Stimulated activated effector memory CD8-positive, alpha-beta T cell treated with anti-CD3 and anti-CD28 coated beads, Interleukin-12 subunit alpha, Interleukin-12 subunit beta, amount 100 ng/mL, for 72 hours (primary cell): ENCODE data around the gene ASAH2B.
"Not testable (repeated sequence)": the region's sequence is repeated elsewhere in the genome, so short reads cannot be mapped to it uniquely, and the experiment has no call there.

Experiments
- ATAC-seq: fragments of 150-1000 bp; cut with Tn5 transposase; 2 replicates; pipeline ENCODE4 v1.10.0; 2021
- DNase-seq, 2 donors: peaks; one replicate each; pipeline ENCODE4 v3.0.0; 2021 to 2022; ENCODE audit warnings: low spot score in 2 of 2
- H3K27ac Mint-ChIP-seq: one replicate; pipeline ENCODE4 v1.8.0; 2022; ENCODE audit warnings: mild to moderate bottlenecking, mixed read lengths
- H3K36me3 Mint-ChIP-seq: one replicate; pipeline ENCODE4 v1.8.0; 2022; ENCODE audit warnings: mild to moderate bottlenecking, mixed read lengths
- H3K4me1 Mint-ChIP-seq: one replicate; pipeline ENCODE4 v1.8.0; 2022; ENCODE audit warnings: mixed read lengths
- H3K4me3 Mint-ChIP-seq: one replicate; pipeline ENCODE4 v1.8.0; 2022; ENCODE audit warnings: mild to moderate bottlenecking, mixed read lengths
- H3K9me3 Mint-ChIP-seq: one replicate; pipeline ENCODE4 v1.8.0; 2022; ENCODE audit warnings: mixed read lengths

ASAH2B gene

DNA sequence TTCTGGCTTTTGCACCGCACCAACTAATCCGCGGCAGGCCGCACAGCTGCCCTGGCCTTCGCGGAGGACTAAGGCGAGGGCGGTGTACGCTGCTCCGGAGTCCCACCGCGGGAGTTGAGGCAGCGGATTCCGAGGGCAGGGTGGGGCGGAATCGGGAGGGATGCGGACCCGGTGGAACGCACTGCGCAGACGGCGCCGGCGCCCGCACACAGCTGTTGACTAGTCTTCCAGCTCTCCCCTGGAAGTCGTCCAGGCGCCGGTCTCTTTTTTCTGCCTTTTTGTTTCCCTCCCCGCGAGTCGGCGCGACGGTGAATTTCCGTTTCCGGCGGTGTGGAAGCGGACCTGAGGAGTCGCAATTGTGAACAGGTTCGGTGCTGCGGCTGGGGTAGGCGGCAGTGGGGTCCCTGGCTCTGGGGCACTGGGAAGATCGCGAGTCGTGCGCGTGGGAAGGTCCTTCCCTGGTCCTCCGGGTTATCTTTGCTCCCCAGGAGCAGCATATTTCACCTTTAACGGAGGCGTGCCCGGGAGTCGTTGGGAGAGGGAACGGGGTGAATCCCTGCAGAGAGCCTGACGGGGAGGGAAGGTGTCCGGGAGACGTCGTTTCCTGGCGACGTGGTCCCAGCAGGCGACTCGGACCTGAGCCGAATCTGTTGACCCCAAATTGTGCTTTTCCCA is at the start of gene ASAH2B:
ASAH2B (plus strand) TSS at position 319 of the 675 bp plus-strand sequence. CDS start 5,195 bp downstream, outside the sequence.
- peak within 1 kb of the TSS; percentile 97 for H3K27ac Mint-ChIP-seq

DNA sequence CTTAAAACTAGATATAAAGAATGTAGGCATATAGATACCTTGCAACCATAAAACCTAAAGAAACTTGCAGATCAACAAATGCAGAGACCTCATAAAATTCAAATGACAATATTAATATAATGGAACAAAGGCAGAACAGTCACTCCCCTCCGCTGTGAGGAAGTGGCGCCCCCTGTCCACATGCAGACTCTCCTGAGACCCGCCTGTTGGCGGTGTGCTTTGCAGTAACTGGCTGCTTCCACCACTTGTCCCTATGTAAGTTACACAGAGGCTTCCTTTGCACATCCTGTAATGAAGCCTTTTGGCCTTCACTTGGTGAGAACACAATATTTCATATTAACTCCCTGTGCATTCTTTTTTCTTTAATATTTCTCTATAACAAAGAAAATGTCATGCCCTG is 41.9 kb upstream of the ASAH2B start:
- not testable (repeated sequence) for H3K27ac Mint-ChIP-seq, H3K4me3 Mint-ChIP-seq, H3K36me3 Mint-ChIP-seq, H3K9me3 Mint-ChIP-seq, H3K4me1 Mint-ChIP-seq, ATAC-seq
- DNase-seq, result peak in 1 of 2 donors; percentile 38

More for the DNA sequence above, at the start of gene ASAH2B:
- peaks cover 9% of the 10 kb centered on the region for H3K36me3 Mint-ChIP-seq
- peak within 1 kb of the TSS; percentile 96 for H3K4me3 Mint-ChIP-seq
- ATAC-seq (peak; percentile 86), DNase-seq (peak; percentile 54 to 87)
- H3K4me1 Mint-ChIP-seq, result peaks cover 24% of the 10 kb centered on the region
- no peaks in the 10 kb centered on the region for H3K9me3 Mint-ChIP-seq

DNA sequence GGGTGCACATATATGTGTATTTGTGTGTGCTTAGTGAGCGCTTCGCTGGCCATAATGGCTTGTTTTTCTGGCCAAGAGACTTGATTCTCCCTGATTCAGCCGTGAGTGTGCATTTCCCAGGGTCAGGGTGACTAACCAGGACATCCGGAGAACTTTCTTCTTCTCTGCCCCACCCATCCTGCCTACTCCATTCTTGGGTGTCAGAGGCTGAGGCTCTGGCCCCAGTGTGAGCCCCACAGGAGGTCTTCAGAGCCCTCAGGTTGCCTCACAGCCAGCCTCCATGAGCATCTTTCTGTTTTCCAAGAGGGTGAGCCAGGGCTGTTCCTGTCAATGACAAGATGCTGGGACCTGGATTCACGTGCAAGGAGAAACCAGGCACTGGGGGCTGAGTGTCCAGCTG is 37.8 kb upstream of the ASAH2B start:
- not testable (repeated sequence) for DNase-seq, H3K9me3 Mint-ChIP-seq, H3K4me1 Mint-ChIP-seq, H3K27ac Mint-ChIP-seq, H3K36me3 Mint-ChIP-seq, H3K4me3 Mint-ChIP-seq
- ATAC-seq, result peak; percentile 36

DNA sequence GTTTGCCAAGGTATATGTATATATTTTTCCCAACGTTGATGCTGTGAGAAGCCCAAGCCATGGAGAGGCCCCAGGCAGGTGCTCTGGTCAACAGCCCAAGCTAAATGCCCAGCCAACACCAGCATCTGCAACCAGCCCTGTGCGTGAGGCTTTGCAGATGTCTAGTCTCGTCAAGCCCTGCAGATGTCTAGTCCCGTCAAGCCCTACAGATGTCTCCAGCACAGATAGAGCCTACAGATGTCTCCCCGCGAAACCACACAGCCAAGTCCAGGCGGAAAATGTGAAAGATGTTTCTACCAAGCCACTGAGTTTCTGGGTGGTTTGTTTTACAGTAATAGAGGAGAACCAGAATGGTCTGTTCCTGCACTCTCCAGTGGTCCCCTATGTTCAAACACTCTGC is 36.7 kb upstream of the ASAH2B start:
- not testable (repeated sequence) for H3K4me3 Mint-ChIP-seq, H3K36me3 Mint-ChIP-seq, H3K4me1 Mint-ChIP-seq, H3K27ac Mint-ChIP-seq, H3K9me3 Mint-ChIP-seq, ATAC-seq, DNase-seq

DNA sequence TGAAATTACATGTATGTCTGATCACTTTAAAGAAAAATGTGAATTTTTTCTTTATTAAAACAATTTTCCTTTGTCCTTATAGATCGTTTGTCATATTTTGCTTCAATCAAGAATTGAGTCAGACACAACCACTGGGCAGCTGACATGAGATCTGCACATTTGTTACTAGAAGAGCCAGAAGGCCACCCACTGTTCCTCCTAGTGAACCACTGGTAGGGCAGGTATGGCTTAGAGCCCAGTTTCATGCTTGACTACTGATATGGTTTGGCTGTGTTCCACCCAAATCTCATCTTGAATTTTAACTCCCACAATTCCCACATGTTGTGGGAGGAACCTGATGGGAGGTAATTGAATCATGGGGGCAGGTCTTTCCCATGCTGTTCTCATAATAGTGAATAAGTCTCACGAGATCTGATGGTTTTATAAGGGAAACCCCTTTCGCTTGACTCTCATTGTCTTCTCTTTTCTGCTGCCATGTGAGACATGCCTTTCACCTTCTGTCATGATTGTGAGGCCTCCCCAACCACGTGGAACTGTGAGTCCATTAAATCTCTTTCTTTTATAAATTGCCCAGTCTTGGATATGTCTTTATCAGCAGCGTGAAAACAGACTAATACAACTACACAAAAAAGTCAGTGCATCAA is 35.2 kb upstream of the ASAH2B start:
- H3K27ac Mint-ChIP-seq, DNase-seq, H3K36me3 Mint-ChIP-seq, H3K4me3 Mint-ChIP-seq, H3K4me1 Mint-ChIP-seq, H3K9me3 Mint-ChIP-seq: not testable (repeated sequence)
- peak; percentile 40 for ATAC-seq

DNA sequence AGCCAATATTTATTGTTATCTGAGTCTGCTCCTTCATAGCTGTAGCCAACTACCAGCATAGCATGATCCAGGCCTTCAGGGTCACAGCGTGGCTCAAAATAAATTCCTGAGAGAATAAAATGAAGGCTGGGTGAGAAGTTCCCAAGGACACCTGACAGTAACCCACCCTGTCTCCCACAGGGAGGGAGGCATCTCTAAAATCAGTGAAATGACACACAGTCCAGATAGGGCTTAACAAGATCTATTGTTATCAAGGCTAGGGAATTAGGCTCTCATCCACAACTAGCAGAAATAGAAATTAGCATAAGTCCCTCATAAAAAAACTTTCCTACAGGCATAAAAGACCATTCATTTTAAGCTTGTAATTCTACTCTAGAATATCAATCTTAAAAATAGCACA is 33.7 kb upstream of the ASAH2B start:
- H3K4me3 Mint-ChIP-seq, DNase-seq, H3K27ac Mint-ChIP-seq, ATAC-seq, H3K36me3 Mint-ChIP-seq, H3K4me1 Mint-ChIP-seq, H3K9me3 Mint-ChIP-seq: not testable (repeated sequence)

DNA sequence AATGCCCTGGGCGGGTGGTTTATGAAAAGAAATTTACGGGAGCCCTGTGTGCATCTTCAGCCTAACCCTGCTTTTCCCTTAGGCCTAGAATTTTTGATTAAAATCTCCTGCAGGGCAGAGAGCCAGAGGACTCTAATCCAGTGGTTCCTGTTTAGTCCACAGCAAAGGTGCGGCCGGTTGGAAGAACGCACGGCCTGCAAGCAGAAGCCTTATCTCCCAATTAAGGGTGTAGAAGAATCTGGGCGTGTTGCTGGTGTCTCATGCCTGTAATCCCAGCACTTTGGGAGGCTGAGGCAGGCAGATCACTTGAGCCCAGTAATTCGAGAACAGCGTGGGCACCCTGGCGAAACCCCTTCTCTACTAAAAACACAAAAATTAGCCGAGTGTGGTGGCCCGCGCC is 29.5 kb upstream of the ASAH2B start:
- ATAC-seq, H3K27ac Mint-ChIP-seq, H3K36me3 Mint-ChIP-seq, H3K9me3 Mint-ChIP-seq, H3K4me1 Mint-ChIP-seq, DNase-seq, H3K4me3 Mint-ChIP-seq: not testable (repeated sequence)

DNA sequence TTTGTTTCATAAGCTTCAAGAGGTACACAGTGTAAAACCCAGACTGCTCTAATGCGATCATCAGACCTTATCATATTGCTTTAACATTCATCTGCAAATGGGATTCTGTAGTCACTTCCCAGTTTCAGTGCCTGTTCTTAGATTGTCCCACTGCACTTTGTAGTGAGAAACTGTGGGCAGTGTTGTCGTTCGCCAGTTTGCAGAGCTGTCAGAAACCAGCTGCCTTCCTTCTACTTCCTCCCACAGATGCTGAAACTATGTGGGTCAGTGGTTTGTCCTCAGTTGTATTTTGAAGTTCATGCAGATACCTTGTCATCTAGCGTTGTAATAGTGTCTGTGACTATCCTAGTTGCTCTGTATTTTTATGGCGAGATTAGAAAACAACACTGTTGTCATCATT is 15.9 kb upstream of the ASAH2B start:
- peak; percentile 92 for ATAC-seq
- DNase-seq, H3K9me3 Mint-ChIP-seq, H3K27ac Mint-ChIP-seq, H3K4me1 Mint-ChIP-seq, H3K4me3 Mint-ChIP-seq, H3K36me3 Mint-ChIP-seq: not testable (repeated sequence)

DNA sequence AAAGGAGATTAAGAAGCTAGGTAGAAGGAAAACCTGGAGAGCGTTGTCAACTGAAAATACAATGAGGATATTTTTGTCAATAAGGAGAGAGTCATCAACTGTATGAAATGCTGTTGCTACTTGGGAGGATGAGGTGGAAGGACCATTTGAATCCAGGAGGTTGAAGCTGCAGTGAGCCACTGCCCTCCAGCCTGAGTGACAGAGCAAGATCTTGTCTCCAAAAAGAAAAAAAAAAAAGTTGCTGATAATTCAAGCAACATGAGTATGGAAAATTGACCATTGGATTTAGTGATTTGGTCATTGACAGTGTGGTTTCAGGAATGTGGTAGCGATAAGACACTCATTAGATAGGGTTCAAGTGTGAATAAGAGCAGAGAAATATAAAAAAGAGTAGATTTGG is 11.6 kb upstream of the ASAH2B start:
- not testable (repeated sequence) for H3K9me3 Mint-ChIP-seq, DNase-seq, H3K27ac Mint-ChIP-seq, H3K4me3 Mint-ChIP-seq, H3K36me3 Mint-ChIP-seq, H3K4me1 Mint-ChIP-seq, ATAC-seq

DNA sequence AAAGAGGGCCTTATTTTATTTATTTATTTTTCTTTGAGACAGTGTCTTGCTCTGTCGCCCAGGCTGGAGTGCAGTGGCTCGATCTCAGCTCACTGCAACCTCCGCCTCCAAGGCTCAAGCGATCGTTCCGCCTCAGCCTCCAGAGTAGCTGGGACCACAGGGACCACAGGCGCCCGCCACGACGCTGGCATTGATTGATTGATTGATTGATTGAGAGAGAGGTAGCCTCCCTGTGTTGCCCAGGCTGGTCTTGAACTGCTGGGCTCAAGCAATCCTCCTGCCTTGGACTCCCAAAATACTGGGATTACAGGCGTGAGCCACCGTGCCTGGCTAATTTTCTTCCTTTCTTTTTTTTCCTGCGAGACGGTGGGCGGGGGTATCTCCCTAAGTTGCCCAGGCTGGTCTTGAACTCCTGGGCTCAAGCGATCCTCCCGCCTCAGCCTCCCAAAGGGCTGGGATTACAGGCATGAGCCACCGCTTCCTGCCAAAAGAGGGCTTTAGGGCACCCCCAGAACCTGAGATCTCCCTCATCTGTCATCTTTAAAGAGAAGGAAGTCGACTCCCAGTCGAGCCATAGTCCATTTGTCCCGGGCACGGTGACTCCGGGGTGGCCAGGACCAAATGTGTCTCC is 634 bp upstream of the ASAH2B start:
- not testable (repeated sequence) for ATAC-seq, DNase-seq, H3K36me3 Mint-ChIP-seq, H3K9me3 Mint-ChIP-seq
- Mint-ChIP-seq H3K4me3 (peak overlapping the region; percentile 96), H3K27ac (peak overlapping the region; percentile 97), H3K4me1 (peaks cover 24% of the 10 kb centered on the region)

DNA sequence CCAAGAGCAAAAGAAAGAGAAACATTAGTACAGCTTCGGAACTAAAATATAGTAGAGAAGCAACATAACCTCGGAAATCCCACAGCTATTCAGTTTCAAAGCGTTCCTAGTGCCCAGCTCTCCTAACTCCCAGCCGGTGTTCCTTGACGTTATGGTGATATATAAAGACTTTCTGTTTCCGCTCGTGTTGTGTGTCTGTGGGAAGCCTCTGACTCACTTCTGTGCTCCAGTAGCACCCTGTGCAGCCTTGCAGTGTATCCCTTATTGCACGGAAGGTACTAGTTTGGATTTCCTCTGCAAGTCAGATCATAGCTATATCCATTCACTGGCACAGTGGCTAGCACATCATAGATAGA is 535 bp downstream of the ASAH2B start:
- peak in 1 of 2 donors; percentile 54 for DNase-seq
- Mint-ChIP-seq H3K9me3 (no peaks in the 10 kb centered on the region), H3K4me1 (peaks cover 24% of the 10 kb centered on the region), H3K4me3 (peak overlapping the region; percentile 96), H3K27ac (peak overlapping the region; percentile 97), H3K36me3 (peaks cover 9% of the 10 kb centered on the region)
- peak; percentile 80 for ATAC-seq

DNA sequence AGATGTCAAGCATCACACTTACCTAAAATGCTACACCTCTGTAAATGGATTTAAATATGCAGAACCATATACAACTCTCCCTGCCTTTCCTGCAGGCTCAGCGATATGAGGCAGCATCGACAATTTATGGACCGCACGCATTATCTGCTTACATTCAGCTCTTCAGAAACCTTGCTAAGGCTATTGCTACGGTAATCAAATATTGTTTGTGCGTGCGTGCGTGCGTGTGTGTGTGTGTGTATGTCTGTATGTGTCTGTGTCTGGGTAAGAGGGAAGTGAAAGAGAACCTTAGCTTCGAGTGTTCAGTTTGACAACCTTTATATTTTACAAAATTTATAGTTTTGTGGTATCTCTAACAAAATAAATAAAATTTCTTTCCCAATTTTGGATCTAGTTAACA is 3.1 kb downstream of the ASAH2B start:
- peaks cover 23% of the 10 kb centered on the region for H3K4me1 Mint-ChIP-seq
- H3K36me3 Mint-ChIP-seq, H3K27ac Mint-ChIP-seq, DNase-seq, ATAC-seq, H3K4me3 Mint-ChIP-seq, H3K9me3 Mint-ChIP-seq: not testable (repeated sequence)

DNA sequence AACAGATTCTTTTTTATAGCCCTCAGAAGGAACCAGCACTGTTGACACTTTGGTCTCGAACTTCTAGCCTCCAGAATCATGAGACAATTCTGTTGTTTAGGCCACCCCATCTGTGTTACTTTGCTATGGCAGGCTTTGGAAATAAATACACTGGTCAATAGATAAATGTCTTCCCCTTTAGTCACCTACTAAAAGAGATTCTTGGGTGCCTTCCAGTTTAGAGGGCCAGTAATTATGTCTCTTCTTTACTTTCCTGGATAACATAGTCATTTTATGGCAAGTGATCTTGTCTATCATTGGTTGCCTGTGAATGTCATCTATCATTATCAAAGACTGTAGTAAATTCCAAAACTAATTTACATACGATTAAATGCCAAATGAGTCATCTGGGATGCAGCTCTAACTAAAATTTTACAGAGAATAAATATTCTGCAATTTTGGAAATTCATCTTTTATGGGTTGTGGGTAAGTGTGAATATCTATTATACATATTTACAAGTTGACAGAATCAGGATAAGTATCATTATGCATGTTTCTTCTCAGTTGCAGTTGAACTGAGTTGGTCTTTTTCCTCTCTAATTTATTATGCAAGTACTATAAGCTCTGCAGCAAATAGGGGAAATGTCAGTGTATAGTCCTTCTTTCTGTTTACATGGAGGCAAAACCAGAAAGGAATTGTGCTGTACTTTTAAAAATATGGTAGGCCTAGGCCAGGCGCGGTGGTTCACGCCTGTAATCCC is 27.2 kb downstream of the ASAH2B start:
- not testable (repeated sequence) for H3K27ac Mint-ChIP-seq, DNase-seq, H3K4me1 Mint-ChIP-seq, H3K4me3 Mint-ChIP-seq, ATAC-seq, H3K36me3 Mint-ChIP-seq, H3K9me3 Mint-ChIP-seq

DNA sequence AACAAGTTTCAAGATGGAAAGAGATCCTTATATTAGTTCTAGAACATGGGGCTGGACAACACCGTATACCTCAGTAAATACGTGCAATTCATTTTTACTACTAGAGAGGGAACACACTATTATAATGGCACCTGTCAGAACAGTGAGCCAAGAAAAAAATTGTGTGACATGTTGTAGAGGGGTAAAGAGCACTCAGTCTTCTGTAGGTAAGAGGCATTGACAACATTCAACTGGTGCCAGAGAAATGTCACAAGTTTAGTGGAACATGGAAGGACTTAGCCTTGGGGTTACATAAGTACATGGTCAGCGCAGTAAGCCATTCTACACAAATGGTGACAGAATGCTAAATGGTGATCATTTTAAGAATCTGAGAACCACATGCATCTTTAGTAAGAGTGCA is 32.3 kb downstream of the ASAH2B start:
- not testable (repeated sequence) for H3K27ac Mint-ChIP-seq, H3K9me3 Mint-ChIP-seq, H3K4me3 Mint-ChIP-seq, DNase-seq, ATAC-seq, H3K4me1 Mint-ChIP-seq, H3K36me3 Mint-ChIP-seq

DNA sequence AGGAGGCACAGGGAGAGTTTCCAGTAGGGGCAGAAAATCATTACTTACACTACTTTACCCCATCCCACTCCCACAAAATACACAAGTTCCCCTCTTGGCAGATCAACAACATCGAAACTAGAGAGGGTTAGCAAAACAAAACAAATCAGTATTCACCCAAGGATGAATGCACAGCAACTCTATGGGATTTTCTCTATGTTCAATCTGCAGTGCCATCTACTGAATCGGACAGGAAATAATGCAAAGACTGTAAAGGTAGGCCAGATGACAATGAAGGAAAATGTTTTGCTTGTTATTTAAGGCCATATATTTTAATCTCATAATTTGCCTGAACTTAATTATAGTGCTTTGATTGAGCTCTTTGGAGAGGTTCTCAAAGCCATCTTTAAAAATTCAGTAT is 35.1 kb downstream of the ASAH2B start:
- not testable (repeated sequence) for H3K4me1 Mint-ChIP-seq, H3K9me3 Mint-ChIP-seq, H3K4me3 Mint-ChIP-seq, DNase-seq, H3K27ac Mint-ChIP-seq, ATAC-seq, H3K36me3 Mint-ChIP-seq
